NCI-H1694 treated with DMSO at 0.1 percent for 48 hours (cell line): ENCODE data around the gene TREX2.

ENCODE experiments used
- DNase-seq: peaks from one replicate; lab custom pipeline; 2025; lab: John Stamatoyannopoulos, UW

Gene TREX2

GRCh38 chrX:153456161-153456560 lies 10.3 kb upstream of the TREX2 start:
- DNase-seq: no peak

GRCh38 chrX:153455571-153455970 lies 9.7 kb upstream of the TREX2 start:
- DNase-seq: no peak

GRCh38 chrX:153454901-153455550 lies 9.2 kb upstream of the TREX2 start:
- no peak for DNase-seq

DNA sequence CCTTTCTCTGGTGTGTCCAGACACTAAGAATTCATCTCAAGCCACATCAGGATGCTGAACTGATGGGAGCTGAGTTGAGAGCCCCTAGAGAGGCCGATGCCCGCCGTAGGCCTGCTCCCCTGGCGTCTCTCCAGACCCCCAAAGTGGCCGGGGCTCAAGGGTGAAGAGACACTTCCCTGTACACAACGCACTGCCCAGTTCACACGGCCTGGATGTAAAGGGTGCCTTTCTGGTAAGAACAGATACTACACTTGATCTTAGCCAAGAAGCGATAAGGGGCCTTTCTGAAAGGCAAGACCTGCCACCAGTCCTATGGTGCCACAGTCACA lies 5.1 kb upstream of the TREX2 start:
- DNase-seq: no peak

- DNase-seq: no peak
These were observed 4.5 kb upstream of the TREX2 start for GRCh38 chrX:153450114-153450948.

DNA sequence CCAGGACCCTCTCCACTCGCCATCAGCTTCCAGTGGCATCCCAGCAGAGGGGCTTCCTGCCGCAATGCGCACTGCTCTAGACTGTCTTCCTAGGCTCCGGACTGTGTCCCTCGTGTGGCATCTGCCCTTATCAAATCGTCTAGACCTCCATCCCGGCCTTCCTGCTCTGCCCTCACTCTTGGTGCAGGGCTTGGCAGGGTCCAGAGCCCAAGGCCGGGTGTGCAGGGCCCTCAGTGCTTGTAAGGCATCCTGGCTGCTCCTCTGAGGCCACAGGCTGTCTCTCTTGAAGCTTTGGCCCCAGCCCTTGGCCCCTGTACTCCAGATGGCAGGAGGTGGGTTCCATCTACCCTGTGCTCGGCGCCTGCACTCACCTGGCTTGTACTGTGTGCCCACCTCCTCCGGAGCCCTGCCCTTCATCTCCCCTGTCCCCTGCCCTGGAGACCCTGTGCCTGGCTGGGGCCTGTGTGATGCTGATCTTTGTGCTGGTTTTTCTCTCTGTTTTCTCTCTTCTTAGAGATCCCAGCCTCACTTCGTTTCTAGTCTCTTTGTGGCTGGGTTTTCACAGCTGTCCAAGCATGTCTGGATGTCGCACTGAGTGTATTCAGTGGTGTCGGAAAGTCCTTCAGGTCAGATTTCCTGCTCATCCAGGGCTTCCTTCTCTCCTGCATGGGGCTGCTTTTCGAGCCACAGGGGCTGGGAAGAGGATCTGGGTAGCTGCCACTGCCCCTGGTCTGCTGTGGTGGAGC lies 3.7 kb upstream of the TREX2 start:
- DNase-seq: no peak

DNA sequence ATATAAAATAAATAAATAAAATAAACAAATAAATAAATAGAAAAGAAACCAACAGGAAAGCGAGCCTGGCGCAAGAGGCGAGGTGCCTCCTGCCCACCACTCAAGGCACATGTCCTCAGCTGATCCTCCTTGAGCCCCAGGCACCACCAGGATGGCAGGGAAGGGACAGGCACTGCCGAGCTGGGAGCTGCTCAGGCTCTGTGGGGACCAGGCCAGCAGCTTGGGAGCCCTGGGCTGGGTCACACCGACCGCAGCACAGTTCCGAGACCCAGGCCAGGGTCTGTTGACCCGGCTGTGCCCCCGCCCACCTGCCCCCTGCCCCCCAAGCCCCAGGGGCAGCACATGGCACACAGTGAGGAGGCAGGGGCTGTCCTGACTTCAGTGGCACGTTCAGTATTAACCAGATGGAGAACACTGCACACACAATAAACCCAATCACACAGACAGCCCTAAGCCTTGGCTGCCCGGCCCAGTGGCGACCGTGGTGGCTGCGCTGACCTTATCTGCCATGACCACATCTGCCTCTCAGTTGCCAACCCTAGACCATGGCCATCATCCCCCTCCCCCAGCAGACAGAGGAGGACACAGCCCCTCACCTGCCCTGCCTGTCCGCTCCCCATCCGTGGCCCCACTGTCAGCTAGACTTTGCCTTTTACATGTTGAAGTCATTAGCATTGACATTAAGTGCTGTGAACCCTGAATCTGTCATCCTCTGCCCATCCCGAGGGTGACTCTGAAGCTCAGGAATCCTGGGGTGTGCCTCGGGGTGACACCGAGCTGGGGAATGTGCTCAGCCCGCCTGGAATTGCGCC lies 2.9 kb upstream of the TREX2 start:
- no peak for DNase-seq

GRCh38 chrX:153447581-153447960 lies 1.7 kb upstream of the TREX2 start:
- no peak for DNase-seq

DNA sequence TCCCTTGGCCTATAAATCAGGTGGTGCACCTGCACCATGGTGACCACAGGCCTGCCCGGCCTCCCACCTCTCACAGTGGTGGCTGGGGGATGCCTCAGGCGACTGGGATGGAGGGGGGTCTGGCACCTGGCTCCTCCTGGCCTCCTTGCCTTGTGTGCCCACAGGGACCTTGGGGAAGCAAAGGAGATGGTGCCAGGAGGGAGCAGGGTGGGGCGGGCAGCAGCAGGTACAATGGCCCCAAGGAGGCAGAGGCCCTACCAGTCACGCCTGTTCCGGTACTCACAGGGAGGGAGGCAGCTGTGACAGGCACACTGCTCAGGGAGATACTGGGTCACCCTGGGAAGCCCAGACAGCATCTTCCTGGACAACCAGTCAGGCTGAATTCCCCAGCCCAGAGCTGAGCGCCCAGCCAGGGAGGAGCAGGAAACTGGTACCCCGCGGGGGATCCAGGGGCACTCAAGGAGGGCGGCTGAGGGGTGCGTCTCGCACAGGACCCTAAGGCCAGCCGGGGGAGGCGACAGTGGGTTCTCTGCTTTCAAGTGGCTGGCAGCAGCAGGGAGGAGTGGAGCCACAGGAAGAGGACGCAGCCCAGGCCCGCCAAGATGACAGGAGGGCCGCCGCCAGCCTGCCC lies 1.2 kb upstream of the TREX2 start:
- DNase-seq: no peak

- DNase-seq: no peak
These were observed 730 bp upstream of the TREX2 start for GRCh38 chrX:153446636-153446936.

- no peak for DNase-seq
These were observed 575 bp downstream of the TREX2 start for GRCh38 chrX:153445106-153445855.

GRCh38 chrX:153444333-153445011 lies 1.4 kb downstream of the TREX2 start:
- no peak for DNase-seq

DNA sequence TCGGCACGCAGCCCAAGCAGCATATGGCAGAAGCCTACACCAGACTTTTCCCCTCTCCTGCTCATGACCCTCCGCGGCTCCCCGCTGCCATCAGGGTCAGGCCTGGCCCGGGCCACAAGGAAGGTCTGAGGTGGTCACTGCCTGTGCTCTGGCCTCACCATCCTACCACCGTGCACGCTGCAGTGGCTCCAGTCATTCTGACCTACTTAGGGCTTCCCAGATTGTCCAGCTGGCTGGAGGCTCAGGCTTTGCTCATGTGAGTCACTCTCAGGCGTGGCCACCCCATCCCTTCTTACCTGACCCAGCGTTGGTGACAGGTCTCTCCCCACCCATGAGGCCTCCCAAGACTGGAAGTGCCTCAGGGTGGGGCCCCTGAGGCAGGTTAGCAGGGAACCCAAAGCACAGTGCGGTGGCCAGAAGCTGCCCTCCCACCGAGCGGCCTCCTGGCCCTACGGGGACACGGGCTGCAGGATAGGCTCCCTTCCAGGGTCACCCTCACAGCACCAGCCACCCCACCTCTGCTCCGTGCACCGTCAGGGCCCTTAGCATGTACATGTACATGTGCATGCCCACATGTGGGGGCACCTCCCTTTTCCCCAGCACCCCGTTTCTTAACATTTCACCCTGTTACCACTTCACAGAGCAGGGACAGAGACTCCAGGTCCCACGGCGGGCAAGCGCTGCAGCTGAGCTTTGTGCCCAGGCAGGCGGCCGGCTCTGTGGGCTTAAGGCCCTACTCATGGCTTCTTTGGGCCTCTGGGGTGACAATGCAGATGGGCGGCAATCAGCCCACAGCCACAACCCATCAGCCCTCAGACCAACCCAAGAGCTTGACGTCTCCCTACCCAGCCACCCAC lies 2.2 kb downstream of the TREX2 start:
- no peak for DNase-seq

DNA sequence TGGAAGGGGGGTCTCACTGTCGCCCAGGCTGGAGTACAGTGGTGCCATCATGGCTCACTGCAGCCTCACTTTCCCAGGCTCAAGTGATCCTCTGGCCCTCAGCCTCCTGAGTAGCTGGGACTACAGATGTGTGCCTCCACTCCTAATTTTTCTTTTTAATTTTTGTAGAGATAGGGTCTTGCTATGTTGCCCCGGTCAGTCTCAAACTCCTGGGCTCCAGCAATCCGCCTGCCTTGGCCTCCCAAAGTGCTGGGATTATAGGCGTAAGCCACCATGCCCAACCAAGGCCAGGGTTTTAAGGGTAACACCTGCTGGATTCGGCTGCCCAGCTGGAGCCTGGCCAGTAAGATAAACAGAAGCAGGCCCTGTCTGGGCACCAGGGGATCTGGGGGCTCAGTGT lies 3.4 kb downstream of the TREX2 start:
- DNase-seq: no peak

GRCh38 chrX:153441981-153442380 lies 3.9 kb downstream of the TREX2 start:
- no peak for DNase-seq

DNA sequence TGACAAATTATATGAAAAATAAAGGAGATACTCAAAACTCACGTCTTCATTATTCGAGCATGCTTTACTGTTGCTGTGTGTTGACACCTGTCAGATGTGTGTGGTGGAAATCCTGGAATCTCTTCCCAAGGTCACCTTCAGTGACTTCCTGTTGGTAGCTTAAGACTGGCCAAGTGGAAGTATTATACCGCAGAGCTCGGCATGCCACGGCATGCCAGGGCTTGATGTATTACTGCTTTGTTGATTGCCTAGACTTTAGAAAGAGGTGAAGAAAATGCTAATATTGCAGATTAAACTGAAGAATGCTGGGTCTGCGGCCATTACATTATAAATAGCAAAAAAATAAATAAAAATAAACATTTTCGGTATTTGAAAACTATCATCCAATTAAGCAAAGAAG lies 4.6 kb downstream of the TREX2 start:
- no peak for DNase-seq

- no peak for DNase-seq
These were observed 5.2 kb downstream of the TREX2 start for GRCh38 chrX:153440556-153441135.

DNA sequence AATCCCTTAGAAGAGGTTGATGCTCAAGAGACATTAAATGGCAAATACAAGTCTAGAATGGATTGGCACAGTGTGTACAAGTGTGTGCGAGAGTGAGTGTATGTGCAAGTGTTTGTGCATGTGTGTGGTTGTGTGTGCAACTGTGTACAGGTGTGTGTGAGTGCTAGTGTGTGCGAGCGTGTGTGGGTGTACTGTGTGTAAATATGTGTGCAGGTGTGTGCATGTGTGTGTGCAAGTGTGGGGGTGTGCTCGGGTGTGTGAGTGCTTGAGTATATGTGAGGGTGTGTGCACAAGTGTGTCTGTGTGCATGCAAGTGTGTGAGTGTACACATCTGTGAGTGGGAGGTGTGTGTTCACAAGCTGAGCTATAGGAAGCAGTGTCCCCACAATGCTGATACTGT lies 5.9 kb downstream of the TREX2 start:
- no peak for DNase-seq

DNA sequence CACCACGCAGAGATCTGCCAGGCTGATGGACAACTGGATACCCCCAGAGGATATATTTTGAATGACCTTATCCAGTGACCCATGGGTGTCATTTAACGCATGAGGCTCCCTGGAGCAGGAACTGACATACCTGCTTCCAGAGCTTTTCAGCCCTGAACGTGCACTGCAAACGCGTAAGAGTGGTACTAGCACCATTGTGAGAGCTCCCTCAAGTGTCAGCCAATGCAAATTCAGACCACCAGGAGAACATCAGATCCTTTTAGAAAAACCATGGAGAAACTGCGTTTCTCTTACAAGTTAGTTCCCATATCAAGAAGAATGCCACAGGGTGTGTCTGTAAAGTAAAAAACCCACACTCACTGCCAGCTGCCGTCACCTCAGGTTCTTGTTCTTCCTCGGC lies 7.3 kb downstream of the TREX2 start:
- DNase-seq: peak; percentile 43
